Trophoblast cell (in vitro differentiated cells and primary cell): ENCODE results near the gene RFC2.

Source experiments
- DNase-seq, 2 donors: peaks; one replicate each; pipeline ENCODE4 v3.0.0-alpha.2; 2016
- H2AFZ ChIP-seq: 2 replicates; pipeline ENCODE4 v1.6.1; 2013; ENCODE audit warnings: low read length, moderate library complexity, mild to moderate bottlenecking; ENCODE audit not compliant: insufficient read depth, poor library complexity
- H2AK5ac ChIP-seq: 2 replicates; pipeline ENCODE4 v1.6.1; 2013; ENCODE audit warnings: mild to moderate bottlenecking, low read length
- H2BK120ac ChIP-seq: 2 replicates; pipeline ENCODE4 v1.6.1; 2013; ENCODE audit warnings: low read length, mild to moderate bottlenecking, moderate library complexity; ENCODE audit not compliant: insufficient read depth, poor library complexity
- H2BK12ac ChIP-seq: 2 replicates; pipeline ENCODE4 v1.6.1; 2013; ENCODE audit warnings: mild to moderate bottlenecking, low read length, moderate library complexity
- H2BK5ac ChIP-seq: 2 replicates; pipeline ENCODE4 v1.6.1; 2013; ENCODE audit warnings: low read length, low read depth, moderate library complexity, mild to moderate bottlenecking; ENCODE audit not compliant: poor library complexity
- H3K14ac ChIP-seq: 2 replicates; pipeline ENCODE4 v1.6.1; 2013; ENCODE audit warnings: mild to moderate bottlenecking, low read length
- H3K18ac ChIP-seq: 2 replicates; pipeline ENCODE4 v1.6.1; 2013; ENCODE audit warnings: mild to moderate bottlenecking, low read length
- H3K23ac ChIP-seq: 2 replicates; pipeline ENCODE4 v1.6.1; 2013; ENCODE audit warnings: low read length
- H3K27ac ChIP-seq: 2 replicates; pipeline ENCODE4 v1.5.1; 2013; ENCODE audit warnings: low read depth, mild to moderate bottlenecking, inconsistent platforms, low read length, moderate library complexity
- H3K27me3 ChIP-seq: 2 replicates; pipeline ENCODE4 v1.6.1; 2013; ENCODE audit warnings: inconsistent platforms, mild to moderate bottlenecking, low read length, moderate library complexity; ENCODE audit not compliant: insufficient read depth
- H3K36me3 ChIP-seq, 2 experiments: 1 replicate in 1 of 2; 2 replicates in 1 of 2; pipeline ENCODE4 v1.6.1; 2013; ENCODE audit warnings: low read length in 2 of 2, mild to moderate bottlenecking in 2 of 2, moderate library complexity in 1 of 2; ENCODE audit not compliant: insufficient read depth in 2 of 2, control insufficient read depth in 1 of 2
- H3K4ac ChIP-seq: 2 replicates; pipeline ENCODE4 v1.6.1; 2013; ENCODE audit warnings: low read depth, mild to moderate bottlenecking, low read length, moderate library complexity
- H3K4me1 ChIP-seq, 2 experiments: 1 replicate in 1 of 2; 2 replicates in 1 of 2; pipeline ENCODE4 v1.6.1; 2013; ENCODE audit warnings: low read length in 2 of 2, mild to moderate bottlenecking in 2 of 2, moderate library complexity in 1 of 2; ENCODE audit not compliant: insufficient read depth in 2 of 2, control insufficient read depth in 1 of 2
- H3K4me2 ChIP-seq: 2 replicates; pipeline ENCODE4 v1.6.1; 2013; ENCODE audit warnings: inconsistent platforms, mild to moderate bottlenecking, low read length, moderate library complexity
- H3K4me3 ChIP-seq: 2 replicates; pipeline ENCODE4 v1.5.1; 2013; ENCODE audit warnings: mild to moderate bottlenecking, low read depth, low read length, inconsistent platforms
- H3K79me1 ChIP-seq: one replicate; pipeline ENCODE4 v1.6.1; 2013; ENCODE audit warnings: low read length
- H3K79me2 ChIP-seq: 2 replicates; pipeline ENCODE4 v1.6.1; 2013; ENCODE audit warnings: low read length, mild to moderate bottlenecking; ENCODE audit not compliant: control insufficient read depth, insufficient read depth, poor library complexity
- H3K9ac ChIP-seq: 2 replicates; pipeline ENCODE4 v1.6.1; 2013; ENCODE audit warnings: mild to moderate bottlenecking, low read length
- H3K9me3 ChIP-seq: 2 replicates; pipeline ENCODE4 v1.6.1; 2013; ENCODE audit warnings: low read depth, mild to moderate bottlenecking, control low read depth, inconsistent platforms, low read length; ENCODE audit not compliant: insufficient read depth
- H4K12ac ChIP-seq: 2 replicates; pipeline ENCODE4 v1.6.1; 2013; ENCODE audit warnings: low read depth, mild to moderate bottlenecking, low read length, moderate library complexity
- H4K8ac ChIP-seq: 2 replicates; pipeline ENCODE4 v1.6.1; 2013; ENCODE audit warnings: low read depth, mild to moderate bottlenecking, low read length, moderate library complexity
- H4K91ac ChIP-seq: one replicate; pipeline ENCODE4 v1.6.1; 2013; ENCODE audit warnings: low read depth, mild to moderate bottlenecking, low read length, moderate library complexity
- WGBS: extraction: QIAGEN DNeasy Blood & Tissue Kit; methylation state at CpG from one replicate; pipeline ENCODE4 v1.1.7; 2013; ENCODE audit warnings: missing lambda C conversion rate; ENCODE audit not compliant: insufficient read length, insufficient coverage; ENCODE audit errors: extremely low coverage; 5-methylcytosine and 5-hydroxymethylcytosine counted together

The RFC2 gene

DNA sequence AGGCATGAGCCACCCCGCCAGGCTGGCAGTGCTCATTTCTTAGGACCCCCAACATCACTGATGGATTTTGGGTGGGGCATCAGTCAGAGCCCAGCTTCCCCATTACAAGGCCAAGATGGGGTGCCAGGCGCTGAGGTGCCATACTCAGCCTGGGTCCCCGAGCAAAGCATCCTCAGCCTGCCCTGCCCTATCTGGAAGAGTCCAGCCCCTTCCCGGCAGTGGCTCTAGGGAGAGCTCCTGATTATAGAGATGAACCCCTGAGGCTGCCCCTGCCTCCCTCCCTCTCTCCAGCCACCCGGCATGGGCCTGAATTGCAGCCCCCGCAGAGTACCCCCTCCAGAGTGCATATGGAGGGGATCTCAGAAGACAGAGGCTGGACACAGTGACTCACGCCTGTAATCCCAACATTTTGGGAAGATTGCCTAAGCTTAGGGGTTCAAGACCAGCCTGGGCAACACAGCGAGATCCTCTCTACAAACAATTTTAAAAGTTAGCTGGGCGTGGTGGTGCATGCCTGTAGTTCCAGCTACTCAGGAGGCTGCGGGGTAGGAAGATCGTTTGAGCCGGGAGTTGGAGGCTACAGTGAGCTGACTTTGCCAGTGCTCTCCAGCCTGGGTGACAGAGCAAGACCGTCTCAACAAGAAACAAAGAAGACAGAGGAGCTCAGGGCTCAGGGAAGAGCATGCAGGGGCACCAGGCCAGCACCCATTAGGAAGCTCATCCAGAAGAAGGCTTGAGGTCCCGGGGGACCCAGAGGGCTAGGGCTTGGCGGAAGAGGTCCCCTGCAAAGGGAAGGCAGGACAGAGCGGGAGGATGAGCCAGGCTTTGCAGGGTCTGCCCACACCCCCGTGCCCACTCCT lies 31.1 kb downstream of the RFC2 start:
- Histone ChIP-seq H3K4me3 (no peak overlapping the region), H4K12ac (no peak overlapping the region), H2AK5ac (no peak overlapping the region), H3K79me1 (no peaks in the 10 kb centered on the region), H4K8ac (no peak overlapping the region), H3K4ac (no peak overlapping the region), H3K79me2 (no peaks in the 10 kb centered on the region), H3K4me2 (no peak overlapping the region), H3K36me3 (peaks cover 7 to 10% of the 10 kb centered on the region in 2 experiments), H3K9ac (no peak overlapping the region), H3K4me1 (no peaks in the 10 kb centered on the region), H3K9me3 (no peaks in the 10 kb centered on the region), H2BK120ac (no peak overlapping the region), H2BK5ac (no peak overlapping the region), H3K18ac (no peak overlapping the region), H3K27ac (no peak overlapping the region), H2AFZ (no peak overlapping the region), H3K14ac (no peak overlapping the region), H4K91ac (no peak overlapping the region), H2BK12ac (no peak overlapping the region), H3K27me3 (no peaks in the 10 kb centered on the region), H3K23ac (no peak overlapping the region)
- no CpG with 5 or more reads among the region's 17 CpGs for WGBS
- no peak for DNase-seq

- Histone ChIP-seq H3K4ac (no peak overlapping the region), H2AFZ (no peak overlapping the region), H3K14ac (no peak overlapping the region), H3K9ac (no peak overlapping the region), H4K12ac (no peak overlapping the region), H2BK5ac (no peak overlapping the region), H3K79me2 (no peaks in the 10 kb centered on the region), H2BK120ac (no peak overlapping the region), H4K8ac (no peak overlapping the region), H3K27ac (no peak overlapping the region), H3K4me2 (no peak overlapping the region), H2BK12ac (no peak overlapping the region), H3K79me1 (no peaks in the 10 kb centered on the region), H3K4me3 (no peak overlapping the region), H3K23ac (no peak overlapping the region), H3K4me1 (no peaks in the 10 kb centered on the region), H3K9me3 (no peaks in the 10 kb centered on the region), H2AK5ac (no peak overlapping the region), H3K18ac (no peak overlapping the region), H3K36me3 (peaks cover 7 to 10% of the 10 kb centered on the region in 2 experiments), H3K27me3 (no peaks in the 10 kb centered on the region), H4K91ac (no peak overlapping the region)
- WGBS: no CpG with 5 or more reads among the region's 11 CpGs
- DNase-seq: no peak
These were observed 32.5 kb downstream of the RFC2 start for GRCh38 chr7:74221713-74222112.

GRCh38 chr7:74220229-74220628 lies 34.0 kb downstream of the RFC2 start:
- no peak overlapping the region for H4K8ac ChIP-seq
- no peak overlapping the region for H4K91ac ChIP-seq
- no peak overlapping the region for H2AFZ ChIP-seq
- no peak overlapping the region for H4K12ac ChIP-seq
- no peak overlapping the region for H3K18ac ChIP-seq
- no peak overlapping the region for H2BK12ac ChIP-seq
- H2AK5ac ChIP-seq: no peak overlapping the region
- no peaks in the 10 kb centered on the region for H3K27me3 ChIP-seq
- H3K27ac ChIP-seq: no peak overlapping the region
- DNase-seq: no peak
- no peak overlapping the region for H3K4me2 ChIP-seq
- no peak overlapping the region for H2BK5ac ChIP-seq
- WGBS: no CpG with 5 or more reads among the region's 9 CpGs
- no peaks in the 10 kb centered on the region for H3K4me1 ChIP-seq
- H3K4me3 ChIP-seq: no peak overlapping the region
- H3K9ac ChIP-seq: no peak overlapping the region
- H3K4ac ChIP-seq: no peak overlapping the region
- H3K79me2 ChIP-seq: no peaks in the 10 kb centered on the region
- no peaks in the 10 kb centered on the region for H3K9me3 ChIP-seq
- no peaks in the 10 kb centered on the region for H3K79me1 ChIP-seq
- H2BK120ac ChIP-seq: no peak overlapping the region
- peaks cover 4 to 5% of the 10 kb centered on the region in 2 experiments for H3K36me3 ChIP-seq
- H3K23ac ChIP-seq: no peak overlapping the region
- no peak overlapping the region for H3K14ac ChIP-seq

- WGBS: no CpG with 5 or more reads among the region's 11 CpGs
- H3K18ac ChIP-seq: no peak overlapping the region
- no peak overlapping the region for H3K4ac ChIP-seq
- H4K8ac ChIP-seq: no peak overlapping the region
- no peaks in the 10 kb centered on the region for H3K79me2 ChIP-seq
- no peak overlapping the region for H2BK120ac ChIP-seq
- H2AFZ ChIP-seq: no peak overlapping the region
- no peaks in the 10 kb centered on the region for H3K79me1 ChIP-seq
- H3K4me1 ChIP-seq: no peaks in the 10 kb centered on the region
- peaks cover 0 to 2% of the 10 kb centered on the region in 2 experiments for H3K36me3 ChIP-seq
- H4K91ac ChIP-seq: no peak overlapping the region
- H3K27ac ChIP-seq: no peak overlapping the region
- no peak overlapping the region for H3K4me2 ChIP-seq
- H3K14ac ChIP-seq: no peak overlapping the region
- H3K9ac ChIP-seq: no peak overlapping the region
- H3K9me3 ChIP-seq: no peaks in the 10 kb centered on the region
- H2AK5ac ChIP-seq: no peak overlapping the region
- no peak overlapping the region for H4K12ac ChIP-seq
- no peak for DNase-seq
- H3K27me3 ChIP-seq: no peaks in the 10 kb centered on the region
- no peak overlapping the region for H3K23ac ChIP-seq
- no peak overlapping the region for H2BK12ac ChIP-seq
- H2BK5ac ChIP-seq: no peak overlapping the region
- no peak overlapping the region for H3K4me3 ChIP-seq
These were observed 34.8 kb downstream of the RFC2 start for GRCh38 chr7:74219416-74219815.
